K562 (cell line): ENCODE data around the gene TMCC2. TPM values are rescaled to one million over a fixed set of nuclear protein-coding genes. Genes with fewer than 3 reads are reported as not detected.

Experiments
- ATAC-seq: fragments of 200-7000 bp; cut with Tn5 transposase; 3 replicates; pipeline ENCODE4 v1.9.1; 2020; ENCODE audit warnings: moderate library complexity
- BruUV-seq: library from RNA; stranded (reverse); fragments of 400-500 nt; replicated peaks from 2 replicates; lab custom pipeline; 2021; lab: Mats Ljungman, UMichigan
- CTCF ChIA-PET: fragments of 300-600 bp; formaldehyde crosslinking; extraction: SDS; loops from one replicate; lab custom pipeline; 2021; ENCODE audit warnings: low intra/inter-chr PET ratio; lab: Yijun Ruan, JAX
- POLR2A ChIA-PET: fragments of 300-600, 350-650 bp; sonication (Branson Sonifier 250); formaldehyde crosslinking; extraction: SDS; loops from one replicate; lab custom pipeline; 2021; ENCODE audit warnings: antibody characterized with exemption, inconsistent platforms; lab: Yijun Ruan, JAX
- DNase-seq, 4 experiments: peaks; one replicate each; pipeline versions ENCODE4 v3.0.0 to v3.0.0-alpha.2; 2011 to 2018; ENCODE audit warnings: low spot score in 3 of 4, mixed read lengths in 3 of 4; ENCODE audit errors: extremely low read depth in 1 of 4
- FAIRE-seq: peaks from 2 replicates; lab custom pipeline; 2011; peaks lifted over from hg19 to GRCh38; lab: Jason Lieb, UNC
- H2AFZ ChIP-seq: 2 replicates; pipeline ENCODE4 v1.6.0; 2011; ENCODE audit warnings: low read depth, low read length, control low read depth, inconsistent platforms
- H3K27ac ChIP-seq: fragments of 200-600 bp; 3 replicates; pipeline ENCODE4 v1.8.0; 2011; ENCODE audit warnings: low read depth, mild to moderate bottlenecking, control low read depth, inconsistent platforms, low read length, moderate library complexity, mixed read lengths; ENCODE audit errors: extremely low read depth
- H3K27me3 ChIP-seq, 2 experiments: fragments of 300-600 bp in 1 of 2; 2 replicates in 1 of 2; 3 replicates in 1 of 2; pipeline versions ENCODE4 v1.6.0 to v1.8.0; 2011; ENCODE audit warnings: inconsistent platforms in 2 of 2, low read length in 2 of 2, mild to moderate bottlenecking in 1 of 2, mixed read lengths in 1 of 2, moderate library complexity in 1 of 2; ENCODE audit not compliant: control insufficient read depth in 2 of 2, insufficient read depth in 2 of 2
- H3K36me3 ChIP-seq: fragments of 300-600 bp; 3 replicates; pipeline ENCODE4 v1.8.0; 2011; ENCODE audit warnings: mild to moderate bottlenecking, low read length, inconsistent platforms; ENCODE audit not compliant: control insufficient read depth, insufficient read depth
- H3K4me1 ChIP-seq, 2 experiments: fragments of 200-600 bp in 1 of 2; replicated peaks in 1 of 2; 2 replicates in 1 of 2; 3 replicates in 1 of 2; pipeline versions ENCODE4 v1.5.1 to v1.8.0; 2011; ENCODE audit warnings: inconsistent platforms in 2 of 2, low read length in 2 of 2, mild to moderate bottlenecking in 1 of 2, mixed read lengths in 1 of 2, moderate library complexity in 1 of 2; ENCODE audit not compliant: control insufficient read depth in 2 of 2, insufficient read depth in 2 of 2
- H3K4me2 ChIP-seq: 2 replicates; pipeline ENCODE4 v1.6.1; 2011; ENCODE audit warnings: low read length, control low read depth, inconsistent platforms, mixed read lengths; ENCODE audit not compliant: insufficient read depth
- H3K4me3 ChIP-seq: fragments of 200-600 bp; sonication (generic), shearing (Covaris generic); 2 replicates; pipeline ENCODE4 v1.5.1; 2016; ENCODE audit warnings: control low read depth, inconsistent platforms
- H3K79me2 ChIP-seq: fragments of 200-600 bp; 3 replicates; pipeline ENCODE4 v1.8.0; 2011; ENCODE audit warnings: low read length, inconsistent platforms; ENCODE audit not compliant: control insufficient read depth, insufficient read depth
- H3K9ac ChIP-seq, 2 experiments: 2 replicates each; pipeline versions ENCODE4 v1.6.0 to v1.6.1; 2011; ENCODE audit warnings: low read depth in 2 of 2, low read length in 2 of 2, control low read depth in 1 of 2, inconsistent platforms in 1 of 2, mild to moderate bottlenecking in 1 of 2, mixed read lengths in 1 of 2; ENCODE audit not compliant: insufficient read depth in 1 of 2
- H3K9me1 ChIP-seq: one replicate; pipeline ENCODE4 v1.6.0; 2011; ENCODE audit warnings: inconsistent platforms, mild to moderate bottlenecking, low read length, moderate library complexity; ENCODE audit not compliant: control insufficient read depth, insufficient read depth
- H3K9me3 ChIP-seq: replicated peaks from 2 replicates; pipeline ENCODE4 v1.5.1; 2011; ENCODE audit warnings: low read depth, low read length, inconsistent platforms; ENCODE audit not compliant: control insufficient read depth, insufficient read depth
- H4K20me1 ChIP-seq: replicated peaks from 2 replicates; pipeline ENCODE4 v1.6.1; 2011; ENCODE audit warnings: low read length, inconsistent platforms, mixed read lengths; ENCODE audit not compliant: control insufficient read depth, insufficient read depth
- ARHGAP35 ChIP-seq: fragments of 450-650 bp; IDR thresholded peaks from 2 replicates; pipeline ENCODE4 v1.6.1; 2018; ENCODE audit not compliant: partially characterized antibody
- E2F6 ChIP-seq, 2 experiments: IDR thresholded peaks; 2 replicates each; pipeline ENCODE4 v1.6.1; 2011; ENCODE audit warnings: borderline replicate concordance in 1 of 2, control low read depth in 1 of 2, low read depth in 1 of 2, low read length in 1 of 2, mild to moderate bottlenecking in 1 of 2, mixed read lengths in 1 of 2, moderate library complexity in 1 of 2; ENCODE audit not compliant: insufficient read depth in 1 of 2, insufficient read length in 1 of 2, poor library complexity in 1 of 2, severe bottlenecking in 1 of 2; ENCODE audit errors: extremely low read depth in 1 of 2
- MAZ ChIP-seq, 2 experiments: fragments of 450-650 bp in 1 of 2; sonication (generic) in 1 of 2; formaldehyde crosslinking; IDR thresholded peaks in 1 of 2; conservative IDR thresholded peaks in 1 of 2; 2 replicates each; pipeline versions ENCODE4 v1.4.0 to v1.5.0; 2020; ENCODE audit warnings: mild to moderate bottlenecking in 1 of 2, missing genetic modification reagents in 1 of 2
- SRSF9 ChIP-seq: fragments of 200-400 bp; formaldehyde crosslinking; IDR thresholded peaks from 2 replicates; pipeline ENCODE4 v1.6.1; 2017; ENCODE audit warnings: low read depth, low read length, borderline replicate concordance
- STAG1 ChIP-seq: sonication (generic); formaldehyde crosslinking; IDR thresholded peaks from 2 replicates; pipeline ENCODE4 v1.5.0; 2020; ENCODE audit warnings: missing genetic modification reagents, borderline replicate concordance
- WGBS: fragments of 100-300 bp; shearing (Covaris generic); methylation state at CpG from one replicate; pipeline ENCODE4 v1.1.6; 2016; ENCODE audit warnings: low coverage, mixed read lengths; ENCODE audit not compliant: insufficient coverage; ENCODE audit errors: missing lambda C conversion rate; 5-methylcytosine and 5-hydroxymethylcytosine counted together
- in situ Hi-C: fragments of 300-500 bp; cut with MboI; formaldehyde crosslinking; loops from 4 replicates; pipeline ENCODE4 v1.15.0; 2018; ENCODE audit warnings: inconsistent platforms, mixed read lengths
- intact Hi-C: fragments of 100-400 bp; cut with micrococcal nuclease; formaldehyde crosslinking; loops from 2 replicates; pipeline ENCODE4 v1.14.2; 2022
- polyA plus RNA-seq, 8 experiments: library from polyadenylated mRNA; depleted of rRNA in 4 of 8; stranded (reverse) in 5 of 8; unstranded in 3 of 8; fragments of >200 nt; fragmentation: Nextera tagmentation in 2 of 8; fragmentation: Illumina TruSeq in 1 of 8; extraction: Ambion mirVana in 2 of 8; extraction: Trizol in 1 of 8; gene quantifications; 2 replicates each; pipeline versions ENCODE4 v1.2.1 to v1.2.3, GENCODE V29; 2011 to 2014; ENCODE audit warnings: inconsistent platforms in 1 of 8, missing spikeins in 1 of 8
- total RNA-seq, 7 experiments: library from RNA; depleted of rRNA in 6 of 7; stranded (reverse); fragments of >200 nt in 6 of 7; fragmentation: Illumina TruSeq in 2 of 7; extraction: Trizol in 2 of 7; gene quantifications; 2 replicates each; pipeline versions ENCODE4 v1.2.1 to v1.2.3, GENCODE V29; 2011 to 2021; ENCODE audit warnings: low replicate concordance in 1 of 7

Gene TMCC2
- total and polyA plus RNA-seq, 9 of the 15 experiments (the other 6 are each of a cell fraction or from before 2014, with no cell fraction given), result 0.06 to 1.8 (median 0.98) TPM

- no peak for ATAC-seq
- H3K27me3 ChIP-seq, result peaks cover 0 to 22% of the 10 kb centered on the region in 2 experiments; a peak in 2 of 5 replicates
- intact Hi-C loops, result no loop called here
Observed at GRCh38 chr1:205240569-205240968, 12.8 kb downstream of the TMCC2 start.

More at GRCh38 chr1:205240569-205240968, 12.8 kb downstream of the TMCC2 start:
- H3K79me2 ChIP-seq, result no peaks in the 10 kb centered on the region
- CTCF ChIA-PET, result no interaction called here
- no peak overlapping the region for H3K9ac ChIP-seq
- H3K27ac ChIP-seq, result no peak overlapping the region
- H3K4me2 ChIP-seq, result no peak overlapping the region
- WGBS, result 11% methylated on average over 3 of the region's 3 CpGs
- in situ Hi-C loops, result no loop called here
- H4K20me1 ChIP-seq, result no peaks in the 10 kb centered on the region
- POLR2A ChIA-PET, result interaction anchor here (0.5 to 3.9 kb wide), 6 partner anchors 11 to 45 kb away, joined by 3 to 20 read pairs (median 4); partner anchors contain the start of gene TMCC2
- no peak overlapping the region for H3K4me3 ChIP-seq
- peaks cover 16 to 23% of the 10 kb centered on the region in 2 experiments for H3K4me1 ChIP-seq
- no TSS peak for BruUV-seq
- TF ChIP-seq MAZ (CRISPR knock-in tag; conservative IDR thresholded peaks at IDR 0.05 in 1 of 2, IDR thresholded peaks at IDR 0.05 in 1 of 2), result no peak
- no peak for TF ChIP-seq E2F6 (IDR thresholded peaks at IDR 0.05; ENCODE audit: borderline replicate concordance in 1 of 2, extremely low read depth in 1 of 2, insufficient read depth in 1 of 2, insufficient read length in 1 of 2, low read depth in 1 of 2, low read length in 1 of 2, poor library complexity in 1 of 2, severe bottlenecking in 1 of 2)
- no peak for TF ChIP-seq STAG1 (CRISPR knock-in tag)
- TF ChIP-seq SRSF9, result no peak
- no peak for TF ChIP-seq ARHGAP35
- DNase-seq, result no peak
- no peaks in the 10 kb centered on the region for H3K36me3 ChIP-seq
- no peak for FAIRE-seq
- H3K9me1 ChIP-seq, result no peaks in the 10 kb centered on the region
- H2AFZ ChIP-seq, result no peak overlapping the region
- H3K9me3 ChIP-seq, result no peaks in the 10 kb centered on the region
